ENCODE results near the gene TMEM106C.

The TMEM106C gene

DNA sequence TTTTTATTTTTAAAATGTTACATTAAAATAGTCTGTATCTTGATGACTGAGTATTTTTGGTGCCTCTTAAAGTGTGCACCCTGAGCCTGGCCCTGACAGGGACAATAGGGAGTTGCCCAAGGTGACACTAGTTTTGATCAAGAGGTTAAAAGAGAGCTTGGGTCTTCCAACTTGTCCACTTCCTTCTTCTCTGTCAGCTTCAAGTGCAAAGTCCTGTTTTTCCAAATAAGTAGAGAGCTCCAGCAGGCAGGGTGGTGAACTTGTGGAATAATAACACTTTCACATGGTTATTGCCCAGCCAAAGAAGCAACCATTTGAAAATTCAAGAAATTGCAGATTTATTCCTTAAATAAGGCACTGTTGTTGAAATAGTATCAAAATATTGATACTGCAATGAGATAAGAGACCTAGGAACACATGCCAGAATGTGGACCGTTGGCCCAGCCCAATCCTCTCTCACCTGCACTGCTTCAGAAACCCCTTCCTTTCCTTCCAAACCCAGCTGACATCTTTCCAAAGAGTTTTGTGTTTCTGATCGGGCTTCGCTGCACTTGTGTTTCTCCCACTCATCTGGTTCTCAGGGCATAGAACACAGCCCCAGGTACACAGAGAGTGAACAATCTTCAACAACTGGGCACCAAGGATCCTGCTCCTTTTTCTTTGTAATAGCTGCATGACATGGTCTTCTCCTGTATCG lies 54.7 kb downstream of the TMEM106C start:
- no peak for DNase-seq
